CD14-positive monocyte (primary cell): Measurements from ENCODE around the gene ELF1. TPM values are rescaled to one million over a fixed set of nuclear protein-coding genes. Genes with fewer than 3 reads are reported as not detected.
A peak's percentile ranks its signal among the peaks of the same experiment; 100 is the strongest.
"Not testable (repeated sequence)": the region's sequence is repeated elsewhere in the genome, so short reads cannot be mapped to it uniquely, and the experiment has no call there.

Source experiments
- DNase-seq, 3 donors: peaks; one replicate each; pipeline ENCODE4 v3.0.0-alpha.2; 2011 to 2022
- H2AFZ ChIP-seq: 2 replicates; pipeline ENCODE4 v1.6.0; 2012; ENCODE audit warnings: mild to moderate bottlenecking, low read depth, low read length, inconsistent platforms; ENCODE audit not compliant: insufficient read depth, poor library complexity, severe bottlenecking
- H3K27ac ChIP-seq, 2 donors: 1 replicate in 1 of 2; 2 replicates in 1 of 2; pipeline ENCODE4 v1.5.1; 2012 to 2013; ENCODE audit warnings: low read length in 2 of 2, control low read depth in 1 of 2, inconsistent platforms in 1 of 2, low read depth in 1 of 2, mild to moderate bottlenecking in 1 of 2
- H3K27me3 ChIP-seq, 2 donors: one replicate each; pipeline versions ENCODE4 v1.6.0 to v1.6.1; 2011 to 2013; ENCODE audit warnings: low read length in 2 of 2; ENCODE audit not compliant: control insufficient read depth in 2 of 2, insufficient read depth in 2 of 2
- H3K36me3 ChIP-seq, 2 donors: replicated peaks in 1 of 2; 1 replicate in 1 of 2; 2 replicates in 1 of 2; pipeline versions ENCODE4 v1.5.1 to v1.6.1; 2012 to 2013; ENCODE audit warnings: low read length in 2 of 2, control low read depth in 1 of 2, inconsistent platforms in 1 of 2, mild to moderate bottlenecking in 1 of 2; ENCODE audit not compliant: insufficient read depth in 2 of 2, control insufficient read depth in 1 of 2
- H3K4me1 ChIP-seq, 2 donors: 1 replicate in 1 of 2; 2 replicates in 1 of 2; pipeline versions ENCODE4 v1.5.1 to v1.6.1; 2012 to 2013; ENCODE audit warnings: low read length in 2 of 2, control low read depth in 1 of 2, inconsistent platforms in 1 of 2, mild to moderate bottlenecking in 1 of 2, moderate library complexity in 1 of 2; ENCODE audit not compliant: insufficient read depth in 2 of 2, control insufficient read depth in 1 of 2
- H3K4me2 ChIP-seq: replicated peaks from 2 replicates; pipeline ENCODE3; 2012; ENCODE audit warnings: low read length, moderate library complexity, mild to moderate bottlenecking; ENCODE audit not compliant: poor library complexity, severe bottlenecking; ENCODE audit errors: extremely low read depth
- H3K4me3 ChIP-seq, 3 experiments: fragments of 200-600 bp in 1 of 3; sonication (generic) in 1 of 3; replicated peaks in 1 of 3; 1 replicate in 2 of 3; 2 replicates in 1 of 3; pipeline ENCODE4 v1.5.1; 2011 to 2013; ENCODE audit warnings: low read length in 3 of 3, mild to moderate bottlenecking in 3 of 3, control low read depth in 2 of 3, low read depth in 2 of 3, inconsistent platforms in 1 of 3, moderate library complexity in 1 of 3
- H3K79me2 ChIP-seq: 2 replicates; pipeline ENCODE4 v1.6.0; 2012; ENCODE audit warnings: mild to moderate bottlenecking, control low read depth, inconsistent platforms, low read length, moderate library complexity; ENCODE audit not compliant: insufficient read depth
- H3K9ac ChIP-seq: 2 replicates; pipeline ENCODE4 v1.6.0; 2017; ENCODE audit warnings: low read length, mild to moderate bottlenecking; ENCODE audit not compliant: insufficient read depth, poor library complexity, severe bottlenecking
- H3K9me3 ChIP-seq, 2 donors: replicated peaks in 1 of 2; 1 replicate in 1 of 2; 2 replicates in 1 of 2; pipeline versions ENCODE4 v1.5.1 to v1.6.1; 2012 to 2013; ENCODE audit warnings: low read length in 2 of 2, control low read depth in 1 of 2; ENCODE audit not compliant: control insufficient read depth in 1 of 2, insufficient read depth in 1 of 2
- H4K20me1 ChIP-seq: 2 replicates; pipeline ENCODE4 v1.6.0; 2012; ENCODE audit warnings: mild to moderate bottlenecking, low read length, control low read depth, moderate library complexity; ENCODE audit not compliant: insufficient read depth
- H3K27ac Mint-ChIP-seq, 7 donors: one replicate each; pipeline ENCODE4 v1.8.0; 2020; ENCODE audit warnings: mild to moderate bottlenecking in 7 of 7, mixed read lengths in 7 of 7, moderate library complexity in 6 of 7, inconsistent platforms in 2 of 7
- H3K27me3 Mint-ChIP-seq, 3 donors: one replicate each; pipeline ENCODE4 v1.8.0; 2021 to 2022; ENCODE audit warnings: low read depth in 3 of 3, mild to moderate bottlenecking in 3 of 3, mixed read lengths in 3 of 3, moderate library complexity in 3 of 3, inconsistent platforms in 1 of 3
- H3K36me3 Mint-ChIP-seq, 2 donors: one replicate each; pipeline ENCODE4 v1.8.0; 2020; ENCODE audit warnings: mixed read lengths in 2 of 2, inconsistent platforms in 1 of 2, mild to moderate bottlenecking in 1 of 2
- H3K4me1 Mint-ChIP-seq: one replicate; pipeline ENCODE4 v1.8.0; 2020; ENCODE audit warnings: mild to moderate bottlenecking, mixed read lengths
- H3K4me3 Mint-ChIP-seq, 2 donors: one replicate each; pipeline ENCODE4 v1.8.0; 2020; ENCODE audit warnings: mild to moderate bottlenecking in 2 of 2, mixed read lengths in 2 of 2, moderate library complexity in 1 of 2
- H3K9me3 Mint-ChIP-seq, 7 donors: one replicate each; pipeline ENCODE4 v1.8.0; 2020 to 2022; ENCODE audit warnings: mixed read lengths in 7 of 7, mild to moderate bottlenecking in 6 of 7, moderate library complexity in 6 of 7, inconsistent platforms in 2 of 7
- CTCF ChIP-seq: fragments of 200-600 bp; IDR thresholded peaks from one replicate; pipeline ENCODE4 v1.8.0; 2022; ENCODE audit warnings: antibody characterized with exemption, mild to moderate bottlenecking
- WGBS: methylation state at CpG from one replicate; pipeline ENCODE4 v1.1.5; 2013; ENCODE audit warnings: missing lambda C conversion rate; ENCODE audit not compliant: insufficient coverage; 5-methylcytosine and 5-hydroxymethylcytosine counted together
- intact Hi-C, 2 donors: fragments of 100-400 bp; cut with micrococcal nuclease; formaldehyde crosslinking; loops; one replicate each; pipeline versions ENCODE4 v1.15.0 to v1.15.1; 2023
- polyA plus RNA-seq, 3 donors: library from polyadenylated mRNA; depleted of rRNA in 1 of 3; unstranded in 2 of 3; stranded (reverse) in 1 of 3; fragments of 300-500 nt in 2 of 3; fragments of >200 nt in 1 of 3; fragmentation: Illumina TruSeq in 2 of 3; gene quantifications; 1 replicate in 2 of 3; 2 replicates in 1 of 3; pipeline ENCODE4 v1.2.3, GENCODE V29; 2012 to 2021

ELF1 gene
- polyA plus RNA-seq, 3 donors: 63.1 to 83.3 (median 83.3) TPM

DNA sequence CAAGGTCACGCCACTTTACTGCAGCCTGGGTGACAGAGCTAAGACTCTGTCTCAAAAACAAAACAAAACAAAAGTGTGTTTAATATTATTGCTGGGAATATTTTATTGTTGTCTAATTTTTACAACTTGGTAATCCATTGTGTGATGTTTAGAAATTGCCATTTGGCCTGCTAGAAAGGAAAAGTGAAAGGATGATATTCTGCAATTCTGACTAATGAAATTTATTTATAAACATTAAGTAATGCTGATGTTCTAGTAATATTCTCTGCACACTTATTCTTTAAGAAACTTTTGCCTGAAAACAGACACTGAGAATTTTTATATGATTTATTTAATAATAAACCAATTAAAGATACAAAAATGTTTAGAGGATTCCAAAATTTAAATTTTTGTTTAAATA is 87.4 kb downstream of the ELF1 start:
- Mint-ChIP-seq H3K27me3 (peaks cover 0 to 2% (median 0%) of the 10 kb centered on the region in 3 donors), H3K4me3 (no peak overlapping the region), H3K4me1 (peaks cover 9% of the 10 kb centered on the region), H3K27ac (peak overlapping the region in 1 of 7 donors; percentile 15), H3K9me3 (peaks cover 0 to 4% (median 0%) of the 10 kb centered on the region in 7 donors), H3K36me3 (peaks cover 51 to 87% of the 10 kb centered on the region in 2 donors)
- Histone ChIP-seq H3K27ac (no peak overlapping the region), H3K27me3 (no peaks in the 10 kb centered on the region), H2AFZ (no peak overlapping the region), H3K4me3 (no peak overlapping the region), H4K20me1 (peaks cover 94% of the 10 kb centered on the region), H3K4me2 (no peak overlapping the region), H3K9ac (no peak overlapping the region), H3K9me3 (no peaks in the 10 kb centered on the region), H3K36me3 (peaks cover 69 to 87% of the 10 kb centered on the region in 2 donors), H3K4me1 (peaks cover 0 to 5% of the 10 kb centered on the region in 2 donors), H3K79me2 (peaks cover 60% of the 10 kb centered on the region)
- no CpG with 5 or more reads among the region's 1 CpG for WGBS
- intact Hi-C loops: no loop called here
- DNase-seq: no peak
- TF ChIP-seq CTCF: no peak

DNA sequence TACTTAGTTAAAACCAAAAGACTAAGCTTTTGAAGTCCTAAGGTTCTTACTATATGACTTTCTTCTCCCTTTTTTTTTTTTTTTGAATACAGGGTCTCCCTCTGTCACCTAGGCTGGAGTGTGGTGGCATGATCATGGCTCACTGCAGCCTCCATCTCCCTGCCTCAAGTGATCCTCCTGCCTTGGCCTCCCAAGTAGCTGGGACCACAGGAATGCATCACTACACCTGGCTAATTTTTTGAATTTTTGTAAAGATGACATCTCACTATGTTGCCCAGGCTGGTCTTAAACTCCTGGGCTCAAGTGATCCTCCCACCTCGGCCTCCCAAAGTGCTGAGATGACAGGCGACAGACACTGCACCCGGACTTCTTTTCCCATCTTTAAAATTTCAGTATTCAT is 89.2 kb downstream of the ELF1 start:
- H3K27ac Mint-ChIP-seq: peak overlapping the region in 2 of 7 donors; percentile 46 to 57
- H3K9me3 Mint-ChIP-seq, H2AFZ ChIP-seq, DNase-seq, H3K4me1 Mint-ChIP-seq, H3K4me3 Mint-ChIP-seq, H3K4me3 ChIP-seq, H3K27me3 Mint-ChIP-seq, H3K4me2 ChIP-seq, H3K27me3 ChIP-seq, H3K9ac ChIP-seq, H3K9me3 ChIP-seq, H3K4me1 ChIP-seq: not testable (repeated sequence)
- intact Hi-C loops: loop anchor here in 1 of 2 donors (10.0 kb wide), 1 partner anchor 155 kb away; the partner anchor contains the start of gene MRPS31
- Histone ChIP-seq H4K20me1 (peaks cover 80% of the 10 kb centered on the region), H3K27ac (peak overlapping the region in 1 of 2 donors; percentile 11), H3K79me2 (peaks cover 41% of the 10 kb centered on the region), H3K36me3 (peaks cover 53 to 71% of the 10 kb centered on the region in 2 donors)
- WGBS: 83% methylated on average over 1 of the region's 3 CpGs
- H3K36me3 Mint-ChIP-seq: peaks cover 41 to 75% of the 10 kb centered on the region in 2 donors
